ENCODE measurements around the gene CELA3A. TPM values are rescaled to one million over a fixed set of nuclear protein-coding genes. Genes with fewer than 3 reads are reported as not detected.
"Not testable (repeated sequence)": the region's sequence is repeated elsewhere in the genome, so short reads cannot be mapped to it uniquely, and the experiment has no call there.

Gene CELA3A
- total RNA-seq, 1 donor from 2014 or later: not detected

GRCh38 chr1:21997891-21998623 lies 3.4 kb upstream of the CELA3A start:
- not testable (repeated sequence) for H3K4me3 ChIP-seq (ENCODE audit: low read depth, low read length); H3K27me3 ChIP-seq (ENCODE audit: control insufficient read depth, insufficient read depth, low read length); H3K36me3 ChIP-seq (ENCODE audit: control insufficient read depth, insufficient read depth, low read length); DNase-seq (ENCODE audit: low read depth)

- DNase-seq (ENCODE audit: low read depth); H3K36me3 ChIP-seq (ENCODE audit: control insufficient read depth, insufficient read depth, low read length); H3K4me3 ChIP-seq (ENCODE audit: low read depth, low read length); H3K27me3 ChIP-seq (ENCODE audit: control insufficient read depth, insufficient read depth, low read length): not testable (repeated sequence)
These were observed 2.7 kb upstream of the CELA3A start for GRCh38 chr1:21998624-21999294.

- H3K4me3 ChIP-seq (ENCODE audit: low read depth, low read length); H3K36me3 ChIP-seq (ENCODE audit: control insufficient read depth, insufficient read depth, low read length); DNase-seq (ENCODE audit: low read depth); H3K27me3 ChIP-seq (ENCODE audit: control insufficient read depth, insufficient read depth, low read length): not testable (repeated sequence)
These were observed 1.8 kb upstream of the CELA3A start for GRCh38 chr1:21999645-22000044.

GRCh38 chr1:22002461-22002860 lies 1.0 kb downstream of the CELA3A start:
- H3K27me3 ChIP-seq (ENCODE audit: control insufficient read depth, insufficient read depth, low read length): not testable (repeated sequence)

GRCh38 chr1:22002875-22003274 lies 1.4 kb downstream of the CELA3A start:
- not testable (repeated sequence) for H3K4me3 ChIP-seq (ENCODE audit: low read depth, low read length); H3K27me3 ChIP-seq (ENCODE audit: control insufficient read depth, insufficient read depth, low read length); DNase-seq (ENCODE audit: low read depth); H3K36me3 ChIP-seq (ENCODE audit: control insufficient read depth, insufficient read depth, low read length)

More at GRCh38 chr1:22002461-22002860, 1.0 kb downstream of the CELA3A start:
- DNase-seq (ENCODE audit: low read depth); H3K4me3 ChIP-seq (ENCODE audit: low read depth, low read length); H3K36me3 ChIP-seq (ENCODE audit: control insufficient read depth, insufficient read depth, low read length): not testable (repeated sequence)

- not testable (repeated sequence) for DNase-seq (ENCODE audit: low read depth); H3K36me3 ChIP-seq (ENCODE audit: control insufficient read depth, insufficient read depth, low read length); H3K27me3 ChIP-seq (ENCODE audit: control insufficient read depth, insufficient read depth, low read length); H3K4me3 ChIP-seq (ENCODE audit: low read depth, low read length)
These were observed 2.5 kb downstream of the CELA3A start for GRCh38 chr1:22003959-22004358.

GRCh38 chr1:22005261-22006149 lies 4.0 kb downstream of the CELA3A start:
- H3K4me3 ChIP-seq (ENCODE audit: low read depth, low read length); H3K27me3 ChIP-seq (ENCODE audit: control insufficient read depth, insufficient read depth, low read length); DNase-seq (ENCODE audit: low read depth); H3K36me3 ChIP-seq (ENCODE audit: control insufficient read depth, insufficient read depth, low read length): not testable (repeated sequence)
- TF ChIP-seq CTCF (IDR thresholded peaks at IDR 0.05; ENCODE audit: insufficient read depth, low read length, poor library complexity, severe bottlenecking): peak; percentile 19

- H3K4me3 ChIP-seq (ENCODE audit: low read depth, low read length); H3K36me3 ChIP-seq (ENCODE audit: control insufficient read depth, insufficient read depth, low read length); H3K27me3 ChIP-seq (ENCODE audit: control insufficient read depth, insufficient read depth, low read length); DNase-seq (ENCODE audit: low read depth): not testable (repeated sequence)
These were observed 5.3 kb downstream of the CELA3A start for GRCh38 chr1:22006736-22007135.

- not testable (repeated sequence) for DNase-seq (ENCODE audit: low read depth); H3K36me3 ChIP-seq (ENCODE audit: control insufficient read depth, insufficient read depth, low read length); H3K4me3 ChIP-seq (ENCODE audit: low read depth, low read length); H3K27me3 ChIP-seq (ENCODE audit: control insufficient read depth, insufficient read depth, low read length)
These were observed 5.8 kb downstream of the CELA3A start for GRCh38 chr1:22007262-22007661.

GRCh38 chr1:22009566-22009965 lies 8.1 kb downstream of the CELA3A start:
- H3K36me3 ChIP-seq (ENCODE audit: control insufficient read depth, insufficient read depth, low read length); DNase-seq (ENCODE audit: low read depth); H3K4me3 ChIP-seq (ENCODE audit: low read depth, low read length); H3K27me3 ChIP-seq (ENCODE audit: control insufficient read depth, insufficient read depth, low read length): not testable (repeated sequence)

- H3K36me3 ChIP-seq (ENCODE audit: control insufficient read depth, insufficient read depth, low read length); DNase-seq (ENCODE audit: low read depth); H3K4me3 ChIP-seq (ENCODE audit: low read depth, low read length); H3K27me3 ChIP-seq (ENCODE audit: control insufficient read depth, insufficient read depth, low read length): not testable (repeated sequence)
These were observed 11.3 kb downstream of the CELA3A start for GRCh38 chr1:22012752-22013151.

- not testable (repeated sequence) for H3K27me3 ChIP-seq (ENCODE audit: control insufficient read depth, insufficient read depth, low read length); H3K36me3 ChIP-seq (ENCODE audit: control insufficient read depth, insufficient read depth, low read length); DNase-seq (ENCODE audit: low read depth); H3K4me3 ChIP-seq (ENCODE audit: low read depth, low read length)
These were observed 13.2 kb downstream of the CELA3A start for GRCh38 chr1:22014575-22015206.

Measured in kidney epithelial cell (primary cell).